Endothelial cell (in vitro differentiated cells): Measurements from ENCODE around the gene PLTP. TPM values are rescaled to one million over a fixed set of nuclear protein-coding genes. Genes with fewer than 3 reads are reported as not detected.

Experiments used
- DNase-seq: peaks from one replicate; pipeline ENCODE4 v3.0.0; 2021; ENCODE audit warnings: low spot score
- H3K27ac Mint-ChIP-seq: one replicate; pipeline ENCODE4 v1.8.0; 2021; ENCODE audit warnings: mixed read lengths, inconsistent platforms; ENCODE audit not compliant: unreplicated experiment
- H3K27me3 Mint-ChIP-seq: one replicate; pipeline ENCODE4 v1.8.0; 2021; ENCODE audit warnings: mild to moderate bottlenecking, moderate library complexity, mixed read lengths, inconsistent platforms; ENCODE audit not compliant: unreplicated experiment
- H3K36me3 Mint-ChIP-seq: one replicate; pipeline ENCODE4 v1.8.0; 2021; ENCODE audit warnings: mild to moderate bottlenecking, low read depth, mixed read lengths, inconsistent platforms; ENCODE audit not compliant: unreplicated experiment
- H3K4me1 Mint-ChIP-seq: one replicate; pipeline ENCODE4 v1.8.0; 2021; ENCODE audit warnings: mild to moderate bottlenecking, mixed read lengths, inconsistent platforms; ENCODE audit not compliant: unreplicated experiment
- H3K4me3 Mint-ChIP-seq: one replicate; pipeline ENCODE4 v1.8.0; 2021; ENCODE audit warnings: mild to moderate bottlenecking, mixed read lengths, inconsistent platforms; ENCODE audit not compliant: unreplicated experiment
- H3K9me3 Mint-ChIP-seq: one replicate; pipeline ENCODE4 v1.8.0; 2021; ENCODE audit warnings: mixed read lengths, inconsistent platforms; ENCODE audit not compliant: unreplicated experiment
- CTCF ChIP-seq: fragments of 200-600 bp; sonication (generic); IDR thresholded peaks from one replicate; pipeline ENCODE4 v1.5.0; 2021; ENCODE audit warnings: antibody characterized with exemption; ENCODE audit not compliant: unreplicated experiment
- total RNA-seq: library from RNA; stranded (reverse); fragmentation: NEBNext Ultra II Directional; extraction: Animal tissue kit (Norgen Biotek cat#: 25700); gene quantifications from one replicate; pipeline ENCODE4 v1.2.1, GENCODE V29; 2021; ENCODE audit not compliant: unreplicated experiment

PLTP gene
- total RNA-seq, 1 donor from 2014 or later: 41.3 TPM

GRCh38 chr20:45937765-45938164, 25.8 kb upstream of the PLTP start:
- no peak for DNase-seq
- H3K4me1 Mint-ChIP-seq: peaks cover 20% of the 10 kb centered on the region
- peaks cover 20% of the 10 kb centered on the region for H3K36me3 Mint-ChIP-seq
- peak overlapping the region; percentile 80 for H3K27ac Mint-ChIP-seq
- peaks cover 9% of the 10 kb centered on the region for H3K27me3 Mint-ChIP-seq
- no peak for TF ChIP-seq CTCF
- H3K4me3 Mint-ChIP-seq: peak overlapping the region; percentile 47
- H3K9me3 Mint-ChIP-seq: no peaks in the 10 kb centered on the region

GRCh38 chr20:45935416-45936046, 23.6 kb upstream of the PLTP start:
- H3K36me3 Mint-ChIP-seq: peaks cover 20% of the 10 kb centered on the region

GRCh38 chr20:45934586-45935415, 22.8 kb upstream of the PLTP start, which contains the start of gene PCIF1:
TSS of gene PCIF1 (plus strand) at chr20:45934683. CDS start at chr20:45939000, 4,317 bp downstream.
- H3K36me3 Mint-ChIP-seq: peaks cover 16% of the 10 kb centered on the region
- H3K4me1 Mint-ChIP-seq: peaks cover 20% of the 10 kb centered on the region
- H3K27ac Mint-ChIP-seq: peak within 1 kb of the TSS; percentile 99
- H3K9me3 Mint-ChIP-seq: no peaks in the 10 kb centered on the region
- peaks cover 12% of the 10 kb centered on the region for H3K27me3 Mint-ChIP-seq
- no peak for TF ChIP-seq CTCF
- H3K4me3 Mint-ChIP-seq: peak within 1 kb of the TSS; percentile 98
- peak; percentile 99 for DNase-seq

More at GRCh38 chr20:45935416-45936046, 23.6 kb upstream of the PLTP start:
- peaks cover 20% of the 10 kb centered on the region for H3K4me1 Mint-ChIP-seq
- H3K27me3 Mint-ChIP-seq: peaks cover 9% of the 10 kb centered on the region
- peak overlapping the region; percentile 99 for H3K27ac Mint-ChIP-seq
- no peak for TF ChIP-seq CTCF
- H3K4me3 Mint-ChIP-seq: peak overlapping the region; percentile 98
- DNase-seq: no peak
- no peaks in the 10 kb centered on the region for H3K9me3 Mint-ChIP-seq

GRCh38 chr20:45934046-45934585, 22.2 kb upstream of the PLTP start:
- Mint-ChIP-seq H3K27me3 (peaks cover 12% of the 10 kb centered on the region), H3K36me3 (peaks cover 11% of the 10 kb centered on the region), H3K4me1 (peaks cover 20% of the 10 kb centered on the region), H3K27ac (peak overlapping the region; percentile 98), H3K9me3 (no peaks in the 10 kb centered on the region), H3K4me3 (peak overlapping the region; percentile 96)
- DNase-seq: no peak
- TF ChIP-seq CTCF: no peak
